SHP77 treated with DMSO at 0.1 percent for 48 hours (cell line): ENCODE results near the gene ABTB1.

ENCODE experiments used
- DNase-seq: peaks from one replicate; lab custom pipeline; 2025; lab: John Stamatoyannopoulos, UW

The ABTB1 gene

GRCh38 chr3:127687228-127687737, 14.5 kb downstream of the ABTB1 start:
- DNase-seq = no peak

- no peak for DNase-seq
These were observed 15.3 kb downstream of the ABTB1 start for GRCh38 chr3:127688022-127688415.

GRCh38 chr3:127688416-127689265, 15.9 kb downstream of the ABTB1 start:
- DNase-seq = no peak

GRCh38 chr3:127689266-127689860, 16.6 kb downstream of the ABTB1 start:
- DNase-seq = no peak

- no peak for DNase-seq
These were observed 17.4 kb downstream of the ABTB1 start for GRCh38 chr3:127690106-127690505.

GRCh38 chr3:127690823-127691452, 18.2 kb downstream of the ABTB1 start:
- no peak for DNase-seq

GRCh38 chr3:127691489-127691888, 18.7 kb downstream of the ABTB1 start:
- DNase-seq = no peak

- no peak for DNase-seq
These were observed 19.2 kb downstream of the ABTB1 start for GRCh38 chr3:127691974-127692373.

GRCh38 chr3:127692501-127693335, 20.0 kb downstream of the ABTB1 start:
- no peak for DNase-seq

- DNase-seq = no peak
These were observed 20.6 kb downstream of the ABTB1 start for GRCh38 chr3:127693336-127693843.

- DNase-seq = peak; percentile 34
These were observed 21.9 kb downstream of the ABTB1 start for GRCh38 chr3:127694467-127695215.

- peak; percentile 87 for DNase-seq
These were observed 24.9 kb downstream of the ABTB1 start for GRCh38 chr3:127697551-127698240.

- DNase-seq = no peak
These were observed 25.5 kb downstream of the ABTB1 start for GRCh38 chr3:127698286-127698685.

- no peak for DNase-seq
These were observed 26.1 kb downstream of the ABTB1 start for GRCh38 chr3:127698691-127699415.

GRCh38 chr3:127699416-127700300, 26.9 kb downstream of the ABTB1 start:
- DNase-seq = no peak

GRCh38 chr3:127700406-127700805, 27.7 kb downstream of the ABTB1 start:
- DNase-seq = no peak

GRCh38 chr3:127701280-127701911, 28.6 kb downstream of the ABTB1 start:
- DNase-seq = no peak

GRCh38 chr3:127702151-127702578, 29.4 kb downstream of the ABTB1 start:
- no peak for DNase-seq
